Uterus (tissue), 4 donors: Measurements from ENCODE around the gene ENHO. TPM values are rescaled to one million over a fixed set of nuclear protein-coding genes. Genes with fewer than 3 reads are reported as not detected.

ENCODE experiments used
- DNase-seq, 2 donors: peaks; one replicate each; pipeline ENCODE4 v3.0.0-alpha.2; 2019 to 2020
- H3K27ac ChIP-seq, 2 donors: fragments of 200-600 bp; sonication (generic); 1 replicate in 1 of 2; 2 replicates in 1 of 2; pipeline ENCODE4 v1.5.1; 2016 to 2018
- H3K27me3 ChIP-seq, 2 donors: fragments of 200-600 bp; sonication (generic); one replicate each; pipeline ENCODE4 v1.5.1; 2018 to 2019; ENCODE audit warnings: control low read depth in 1 of 2
- H3K36me3 ChIP-seq, 2 donors: fragments of 200-600 bp; sonication (generic); one replicate each; pipeline ENCODE4 v1.5.1; 2019; ENCODE audit warnings: control low read depth in 1 of 2
- H3K4me1 ChIP-seq, 2 donors: fragments of 200-600 bp; sonication (generic); one replicate each; pipeline ENCODE4 v1.5.1; 2018 to 2019; ENCODE audit warnings: control low read depth in 1 of 2
- H3K4me3 ChIP-seq, 2 donors: fragments of 200-600 bp; sonication (generic); 1 replicate in 1 of 2; 2 replicates in 1 of 2; pipeline ENCODE4 v1.5.1; 2018 to 2019; ENCODE audit warnings: mild to moderate bottlenecking in 1 of 2
- H3K9me3 ChIP-seq, 2 donors: fragments of 200-600 bp; sonication (generic); one replicate each; pipeline ENCODE4 v1.5.1; 2019; ENCODE audit warnings: control low read depth in 1 of 2
- CTCF ChIP-seq, 4 experiments: fragments of 200-600 bp in 2 of 4; fragments of 450-650 bp in 2 of 4; sonication (generic) in 2 of 4; IDR thresholded peaks; one replicate each; pipeline ENCODE4 v1.5.1; 2016 to 2019; ENCODE audit warnings: antibody characterized with exemption in 4 of 4, mild to moderate bottlenecking in 2 of 4, moderate library complexity in 1 of 4
- POLR2A ChIP-seq, 2 donors: fragments of 450-650 bp; IDR thresholded peaks; one replicate each; pipeline ENCODE4 v1.6.1; 2016; ENCODE audit warnings: antibody characterized with exemption in 2 of 2, mild to moderate bottlenecking in 1 of 2, moderate library complexity in 1 of 2
- intact Hi-C: fragments of 100-400 bp; cut with DNase I; formaldehyde crosslinking; loops from one replicate; pipeline ENCODE4 v1.15.1; 2023; ENCODE audit warnings: low total_unique reads
- total RNA-seq, 4 donors: library from RNA; depleted of rRNA in 3 of 4; stranded (reverse); fragments of >200 nt in 3 of 4; gene quantifications; one replicate each; pipeline versions ENCODE4 v1.1.0 to v1.2.4, GENCODE V29; 2014 to 2023
- donor health status: DM: yes; HTN: yes; CAD: no.

The ENHO gene
- total RNA-seq, 4 donors from 2014 or later = 2.2 TPM; not detected in 3

DNA sequence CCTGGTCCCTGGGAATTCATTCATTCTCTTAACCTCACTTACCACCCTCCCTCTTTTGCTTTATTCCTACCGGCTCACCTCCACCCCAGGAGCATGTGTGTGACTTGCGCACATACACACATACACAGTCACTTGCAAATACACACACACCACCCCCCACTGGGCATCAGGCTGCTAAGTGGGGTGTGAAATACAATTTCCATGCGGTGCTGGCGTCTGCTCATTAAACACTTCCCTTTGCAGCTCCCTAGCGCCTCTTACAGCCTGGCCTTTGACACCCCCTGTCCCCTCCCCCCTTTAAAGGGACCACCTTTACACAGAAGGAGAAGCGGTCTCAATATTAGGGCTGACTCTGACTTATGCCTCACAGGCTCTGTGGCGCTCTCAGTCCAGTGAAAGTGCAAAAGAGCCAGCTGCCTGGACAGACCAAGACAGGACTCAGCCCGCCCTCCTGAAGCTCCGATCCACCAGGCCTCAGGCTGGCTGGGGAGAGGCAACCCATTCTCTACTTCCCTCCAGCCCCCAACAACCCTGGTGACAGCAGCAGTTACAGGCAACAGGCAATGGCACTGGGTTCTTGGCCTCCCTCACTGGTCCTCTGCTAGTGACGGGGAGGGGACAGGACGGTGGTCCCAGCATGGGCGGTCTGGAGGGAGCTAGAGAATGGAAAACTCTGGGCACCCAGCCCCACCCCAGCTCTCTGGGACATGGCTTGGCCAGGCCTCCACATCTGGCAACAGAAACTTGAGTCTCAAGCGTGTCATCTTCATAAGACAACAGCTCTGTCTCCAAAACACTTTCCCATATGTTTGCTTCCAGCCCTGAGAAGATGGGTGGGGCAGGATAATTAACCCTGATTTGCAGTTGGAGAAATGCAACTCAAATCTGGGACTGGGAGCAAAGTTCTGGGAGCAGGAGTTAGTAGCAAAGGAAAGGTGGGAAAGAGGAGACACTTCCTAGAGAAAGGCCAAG lies 12.0 kb downstream of the ENHO start:
- no peak for TF ChIP-seq POLR2A (IDR thresholded peaks at IDR 0.05)
- no peak for TF ChIP-seq CTCF (IDR thresholded peaks at IDR 0.05)
- intact Hi-C loops = no loop called here
- no peaks in the 10 kb centered on the region for H3K9me3 ChIP-seq
- no peaks in the 10 kb centered on the region for H3K27me3 ChIP-seq
- no peak overlapping the region for H3K27ac ChIP-seq
- H3K4me3 ChIP-seq = no peak overlapping the region
- H3K4me1 ChIP-seq = no peaks in the 10 kb centered on the region
- DNase-seq = no peak
- H3K36me3 ChIP-seq = no peaks in the 10 kb centered on the region

DNA sequence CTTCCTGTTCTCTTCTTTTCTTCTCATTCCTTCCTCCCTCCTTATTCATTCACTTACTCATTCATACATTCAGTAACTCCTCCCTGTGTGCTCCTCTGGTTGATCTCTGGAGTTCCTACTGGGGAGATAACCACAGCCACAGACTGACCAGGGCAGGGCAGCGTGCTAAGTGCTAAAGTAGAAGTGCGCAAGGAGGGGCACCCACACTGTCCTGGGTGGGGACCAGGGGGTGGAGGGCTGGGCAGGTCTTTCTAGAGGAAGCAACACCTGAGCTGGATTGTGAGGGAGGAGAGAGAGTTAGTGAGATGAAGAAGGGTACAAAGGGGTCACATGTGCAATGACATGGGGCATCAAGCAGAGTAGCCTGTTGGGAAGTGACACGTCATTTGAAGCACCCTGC lies 13.8 kb downstream of the ENHO start:
- H3K27me3 ChIP-seq = no peaks in the 10 kb centered on the region
- intact Hi-C loops = no loop called here

DNA sequence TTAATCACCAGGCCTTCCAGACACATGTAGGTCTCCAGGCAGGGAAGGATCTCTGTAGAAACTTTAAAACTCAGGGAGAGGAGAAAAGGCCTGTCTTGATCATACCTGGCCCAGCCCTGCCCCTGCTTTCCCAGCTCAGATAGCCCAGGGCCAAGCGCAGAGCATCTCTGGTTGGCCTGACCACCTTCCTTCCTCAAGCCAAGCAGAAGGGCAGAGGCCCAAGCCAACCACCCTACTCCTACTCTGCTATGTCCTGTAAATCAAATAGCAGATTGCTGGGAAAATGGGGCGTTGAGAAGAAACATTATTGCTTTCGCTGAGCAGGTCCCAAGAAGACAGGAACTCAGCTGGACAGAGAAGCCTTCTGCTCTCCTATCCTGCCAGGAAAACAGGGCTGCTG lies 14.3 kb downstream of the ENHO start:
- intact Hi-C loops = no loop called here

More for the DNA sequence above, 13.8 kb downstream of the ENHO start:
- Histone ChIP-seq H3K9me3 (no peaks in the 10 kb centered on the region), H3K4me3 (no peak overlapping the region), H3K27ac (no peak overlapping the region), H3K36me3 (no peaks in the 10 kb centered on the region), H3K4me1 (no peaks in the 10 kb centered on the region)
- peak in 1 of 2 donors; percentile 0 for DNase-seq
- no peak for TF ChIP-seq CTCF (IDR thresholded peaks at IDR 0.05)
- TF ChIP-seq POLR2A (IDR thresholded peaks at IDR 0.05) = no peak

GRCh38 chr9:34507966-34508365 lies 14.8 kb downstream of the ENHO start:
- Histone ChIP-seq H3K4me3 (no peak overlapping the region), H3K27ac (no peak overlapping the region), H3K9me3 (no peaks in the 10 kb centered on the region), H3K27me3 (no peaks in the 10 kb centered on the region), H3K36me3 (no peaks in the 10 kb centered on the region), H3K4me1 (no peaks in the 10 kb centered on the region)
- TF ChIP-seq CTCF (IDR thresholded peaks at IDR 0.05) (no peak), POLR2A (IDR thresholded peaks at IDR 0.05) (no peak)
- intact Hi-C loops = no loop called here
- DNase-seq = peak in 1 of 2 donors; percentile 3

More for the DNA sequence above, 14.3 kb downstream of the ENHO start:
- Histone ChIP-seq H3K27ac (no peak overlapping the region), H3K36me3 (no peaks in the 10 kb centered on the region), H3K9me3 (no peaks in the 10 kb centered on the region), H3K27me3 (no peaks in the 10 kb centered on the region), H3K4me3 (no peak overlapping the region), H3K4me1 (no peaks in the 10 kb centered on the region)
- no peak for TF ChIP-seq CTCF (IDR thresholded peaks at IDR 0.05)
- peak in 1 of 2 donors; percentile 2 for DNase-seq

DNA sequence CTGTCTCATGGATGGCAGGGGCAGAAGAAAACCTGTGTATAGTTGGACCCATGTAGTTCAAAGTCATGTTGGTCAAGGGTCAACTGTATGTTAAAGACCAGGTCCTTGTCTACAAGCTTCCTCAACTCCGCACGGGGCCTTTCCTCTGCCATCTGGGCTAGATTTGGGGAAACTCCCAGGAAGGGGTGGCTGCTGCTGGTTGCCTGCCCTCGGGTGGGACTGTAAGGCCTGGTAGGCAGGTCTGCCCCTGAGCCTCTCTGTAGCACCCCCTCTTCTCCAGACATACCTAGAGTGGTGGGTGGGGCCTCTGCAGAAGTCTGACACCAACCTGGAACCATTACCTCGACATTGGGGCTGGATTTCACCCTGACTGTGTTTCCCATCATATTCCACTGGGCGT lies 15.2 kb downstream of the ENHO start:
- Histone ChIP-seq H3K27me3 (no peaks in the 10 kb centered on the region), H3K4me1 (no peaks in the 10 kb centered on the region), H3K36me3 (no peaks in the 10 kb centered on the region), H3K9me3 (no peaks in the 10 kb centered on the region), H3K27ac (no peak overlapping the region), H3K4me3 (no peak overlapping the region)
- intact Hi-C loops = no loop called here
- TF ChIP-seq POLR2A (IDR thresholded peaks at IDR 0.05) = no peak
- no peak for TF ChIP-seq CTCF (IDR thresholded peaks at IDR 0.05)
- DNase-seq = peak in 1 of 2 donors; percentile 8
